Embryonic facial prominence (tissue), 1 donor: Measurements from ENCODE around the gene P4HB.
A peak's percentile ranks its signal among the peaks of the same experiment; 100 is the strongest.
"Not testable (repeated sequence)": the region's sequence is repeated elsewhere in the genome, so short reads cannot be mapped to it uniquely, and the experiment has no call there.

Experiments used
- DNase-seq: peaks from one replicate; pipeline ENCODE4 v3.0.0-alpha.2; 2016; ENCODE audit errors: extremely low spot score

Gene P4HB

DNA sequence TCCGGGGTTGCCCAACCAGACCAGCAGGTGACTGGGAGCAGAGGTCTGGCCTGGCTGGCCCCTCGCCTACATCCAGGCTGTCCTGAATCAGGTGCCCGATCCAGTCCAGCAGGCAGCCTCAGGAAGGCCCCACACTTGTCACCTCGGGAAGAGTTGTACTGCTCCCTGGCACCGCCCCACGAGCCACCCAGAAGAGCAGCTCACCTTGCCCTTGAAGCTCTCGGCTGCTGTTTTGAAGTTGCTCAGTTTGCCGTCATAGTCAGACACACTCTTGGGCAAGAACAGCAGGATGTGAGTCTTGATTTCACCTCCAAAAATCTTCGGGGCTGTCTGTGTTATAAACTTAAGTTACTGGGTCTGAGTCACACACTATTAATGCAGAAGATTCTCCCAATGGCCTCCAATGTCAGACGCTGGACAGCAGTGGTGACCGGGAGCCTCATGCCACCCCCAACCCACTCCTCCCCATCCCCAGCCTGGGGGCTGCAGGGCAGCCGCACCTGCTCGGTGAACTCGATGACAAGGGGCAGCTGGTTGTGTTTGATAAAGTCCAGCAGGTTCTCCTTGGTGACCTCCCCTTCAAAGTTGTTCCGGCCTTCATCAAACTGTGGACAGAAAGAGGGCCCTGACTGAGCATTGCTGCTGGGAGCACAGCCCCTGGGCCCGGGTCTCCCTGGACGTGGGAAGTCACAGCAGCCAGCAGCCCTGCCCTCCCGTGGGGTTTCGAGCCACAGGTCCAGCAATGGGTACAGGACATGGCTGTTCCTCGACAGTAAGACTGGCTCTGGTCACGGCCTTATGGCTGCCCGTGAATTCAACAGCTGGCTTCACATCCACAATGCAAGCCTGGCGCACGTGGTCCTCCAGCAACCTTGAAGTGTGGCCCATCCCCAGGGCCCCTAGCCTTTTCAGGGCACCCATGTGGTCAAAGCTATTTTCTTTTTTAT is 13.3 kb downstream of the P4HB start:
- no peak for DNase-seq

DNA sequence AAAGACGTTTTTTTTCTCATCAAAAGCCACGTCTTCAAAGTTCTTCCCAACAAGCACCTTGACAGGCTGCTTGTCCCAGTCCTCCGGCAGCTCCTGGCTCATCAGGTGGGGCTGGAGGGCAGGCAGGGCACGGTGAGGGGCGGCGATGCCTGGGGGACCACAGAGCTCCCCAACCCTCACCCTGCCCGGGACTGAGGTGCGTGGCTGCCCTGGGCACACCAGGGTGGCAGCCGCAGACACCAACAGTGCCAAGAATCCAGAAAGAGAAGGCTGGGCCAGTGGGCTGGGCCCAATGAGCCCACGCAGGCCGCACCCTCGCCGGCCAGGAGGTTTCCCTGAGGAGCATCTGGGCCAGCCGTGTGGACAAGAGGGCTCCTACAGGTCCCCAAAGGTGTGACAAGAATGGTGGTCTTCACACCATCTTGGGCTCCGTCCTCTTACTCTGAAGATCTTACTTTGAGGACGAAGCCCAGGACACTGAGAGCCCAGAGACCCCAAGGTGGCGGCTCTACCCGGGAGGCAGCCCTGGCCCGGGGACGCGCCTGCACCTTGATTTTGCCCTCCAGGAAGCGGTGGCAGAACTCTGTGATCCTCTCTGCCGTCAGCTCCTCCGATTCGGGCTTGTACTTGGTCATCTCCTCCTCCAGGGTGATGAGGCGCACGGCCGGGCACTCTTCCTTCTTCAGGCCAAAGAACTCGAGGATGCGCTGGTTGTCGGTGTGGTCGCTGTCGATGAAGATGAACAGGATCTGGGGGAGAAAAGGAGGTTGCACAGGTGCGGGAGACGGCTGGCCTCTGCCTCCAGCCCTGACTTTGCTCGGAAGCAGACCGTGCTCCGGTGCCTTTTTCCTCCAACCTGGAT is 14.2 kb downstream of the P4HB start:
- no peak for DNase-seq

DNA sequence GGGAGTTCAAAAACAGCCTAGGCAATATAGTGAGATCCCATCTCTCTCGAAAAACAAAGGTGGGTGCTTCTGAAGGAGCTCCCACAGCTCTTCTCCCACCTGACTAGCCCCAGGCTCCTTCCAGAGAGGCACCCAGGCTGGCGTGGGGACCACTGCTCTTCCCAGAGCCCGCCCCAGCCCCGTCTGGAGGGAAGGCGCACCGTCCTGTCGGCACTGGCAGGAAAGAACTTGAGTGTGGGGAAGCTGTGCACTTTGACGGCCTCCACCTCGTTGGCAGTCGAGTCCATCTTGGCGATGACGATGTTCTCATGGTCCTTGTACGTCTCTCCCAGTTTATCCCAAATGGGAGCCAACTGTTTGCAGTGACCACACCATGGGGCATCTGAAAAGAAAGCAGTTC is 15.0 kb downstream of the P4HB start:
- DNase-seq, result no peak

DNA sequence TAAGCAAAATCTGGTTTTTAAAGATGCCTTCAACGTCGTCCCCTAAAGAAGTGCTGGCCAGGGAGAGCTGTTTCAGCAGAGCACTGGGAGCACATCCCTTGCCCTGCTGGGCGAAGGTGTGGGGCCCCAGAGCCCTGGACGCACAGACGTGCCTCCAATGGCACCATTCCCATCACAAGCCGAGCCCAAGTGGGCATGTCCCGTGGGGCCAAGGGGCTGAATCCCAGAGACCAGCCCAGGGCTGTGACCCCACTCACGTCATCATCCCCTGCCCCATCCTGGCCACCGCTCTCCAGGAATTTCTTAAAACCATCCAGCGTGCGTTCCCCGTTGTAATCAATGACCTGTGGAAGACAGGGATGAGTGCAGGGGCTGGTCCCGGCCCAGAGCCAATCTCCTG is 15.4 kb downstream of the P4HB start:
- no peak for DNase-seq

DNA sequence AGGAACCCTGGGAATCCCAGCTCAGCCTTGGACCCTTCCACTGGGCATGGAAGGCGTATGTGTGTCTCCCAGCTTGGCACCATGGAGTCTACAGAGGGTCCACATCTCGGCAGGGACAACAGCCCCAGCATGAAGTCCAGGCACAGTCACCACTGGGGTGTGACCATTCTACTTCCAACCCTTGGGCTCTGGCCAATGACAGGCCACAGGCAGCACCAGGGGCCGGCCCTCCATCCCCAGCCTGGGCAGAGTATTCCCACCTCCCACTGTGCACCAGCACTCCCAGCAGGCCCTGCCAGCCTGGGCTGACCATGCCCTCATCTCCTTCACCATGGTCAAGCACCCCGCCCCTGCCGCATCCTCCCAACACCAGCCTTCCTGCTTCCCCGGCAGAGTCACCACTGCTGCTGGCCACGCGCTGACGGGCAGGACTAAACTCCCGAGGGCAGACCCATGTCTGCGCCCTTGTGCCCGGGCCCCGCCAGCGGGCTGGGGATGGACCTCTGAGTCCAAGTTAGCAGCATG is 15.9 kb downstream of the P4HB start:
- no peak for DNase-seq

DNA sequence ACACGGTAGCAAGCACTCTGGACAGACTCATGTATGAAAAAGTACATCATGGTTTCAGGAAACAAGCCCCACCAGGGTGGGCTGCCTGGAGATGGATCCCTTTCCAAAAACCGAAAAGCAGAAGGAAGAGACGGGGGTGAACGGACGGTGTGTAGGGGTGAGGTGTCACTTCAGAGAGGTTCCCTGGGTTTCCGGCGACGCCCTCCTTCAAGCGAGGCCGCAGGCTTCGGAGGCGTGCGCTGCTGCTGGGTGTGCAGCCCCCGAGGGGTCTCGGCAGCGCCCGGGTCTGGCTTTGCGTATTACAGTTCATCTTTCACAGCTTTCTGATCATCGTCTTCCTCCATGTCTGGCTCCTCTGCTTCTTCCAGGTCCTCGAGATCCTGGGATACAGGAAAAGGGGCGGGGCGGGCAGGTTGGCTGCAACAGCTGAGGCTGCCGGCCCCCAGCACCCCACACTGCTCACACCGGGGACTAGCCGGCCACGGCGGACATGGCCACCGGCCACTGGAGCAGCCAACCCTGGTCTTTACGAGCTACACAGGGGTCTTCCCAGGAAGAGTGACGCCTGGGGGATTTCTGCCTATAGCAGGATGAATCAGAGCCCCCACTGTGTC is 16.5 kb downstream of the P4HB start:
- DNase-seq, result no peak

DNA sequence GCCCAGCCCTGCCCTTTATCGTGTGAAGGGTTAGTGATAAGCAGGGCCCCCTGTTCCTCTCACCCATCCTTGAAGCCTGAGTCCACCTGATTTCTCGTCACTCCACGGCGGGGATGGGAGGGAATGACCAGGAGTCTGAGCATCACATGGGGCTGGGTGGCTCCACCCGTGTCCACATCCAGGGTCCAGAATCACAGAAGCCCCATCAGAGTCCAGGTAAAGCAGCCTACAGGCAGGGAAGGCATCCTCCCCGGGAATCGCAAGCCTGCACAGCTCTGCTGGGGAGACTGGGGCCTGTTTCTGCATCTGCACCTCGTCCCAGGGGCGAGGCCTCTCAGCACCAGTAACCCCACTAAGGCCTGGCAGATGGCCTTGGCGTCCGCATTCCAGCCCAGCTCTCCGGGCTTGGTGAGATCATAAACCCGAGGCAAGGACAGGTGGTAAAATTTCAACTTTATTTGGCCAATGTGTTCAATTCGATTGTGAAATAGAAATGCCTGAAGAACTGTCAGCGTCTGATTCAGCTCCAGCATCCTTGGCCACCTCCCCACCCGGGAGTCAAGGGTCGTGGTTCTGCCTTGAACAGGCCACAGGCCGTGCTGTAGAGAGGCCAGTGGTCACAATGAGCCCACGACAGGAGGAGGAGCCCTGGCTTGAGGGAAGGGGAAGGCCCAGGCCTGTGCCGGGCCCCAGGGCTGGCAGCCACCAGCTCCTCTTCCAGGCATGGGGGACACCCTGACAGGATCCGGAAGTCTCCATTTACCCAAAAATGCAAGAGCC is 17.4 kb downstream of the P4HB start:
- DNase-seq, result no peak

DNA sequence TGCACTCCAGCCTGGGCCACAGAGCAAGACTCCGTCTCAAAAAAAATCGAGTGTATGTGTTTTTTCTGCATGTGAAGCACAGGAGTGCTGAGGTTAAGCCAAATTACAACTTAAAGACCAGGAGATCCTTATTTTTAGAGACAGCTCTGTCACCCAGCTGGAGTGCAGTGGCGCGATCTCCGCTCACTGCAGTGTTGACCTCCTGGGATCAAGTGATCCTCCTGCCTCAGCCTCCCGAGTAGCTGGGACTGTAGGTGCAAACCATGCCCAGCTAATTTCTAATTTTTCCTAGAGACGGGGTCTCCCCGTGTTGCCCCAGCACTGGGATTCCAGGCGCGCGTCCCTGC is 18.0 kb downstream of the P4HB start:
- no peak for DNase-seq

DNA sequence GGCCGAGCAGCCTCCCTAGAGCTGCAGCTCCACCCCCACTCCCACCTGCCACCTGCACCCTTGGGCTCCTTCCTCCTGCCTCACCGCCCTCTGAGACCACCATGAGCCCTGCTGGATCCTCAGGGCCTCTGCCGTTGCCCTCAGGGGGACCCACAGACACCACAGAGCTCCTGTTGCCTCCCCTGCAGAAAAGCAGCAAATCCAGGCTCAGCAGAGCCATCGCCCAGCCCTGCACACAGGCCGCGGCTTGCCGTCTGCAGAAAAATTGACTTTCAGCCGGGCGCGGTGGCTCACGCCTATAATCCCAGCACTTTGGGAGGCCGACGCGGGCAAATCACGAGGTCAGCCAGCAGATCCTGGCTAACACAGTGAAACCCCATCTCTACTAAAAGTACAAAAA is 18.5 kb downstream of the P4HB start:
- no peak for DNase-seq

DNA sequence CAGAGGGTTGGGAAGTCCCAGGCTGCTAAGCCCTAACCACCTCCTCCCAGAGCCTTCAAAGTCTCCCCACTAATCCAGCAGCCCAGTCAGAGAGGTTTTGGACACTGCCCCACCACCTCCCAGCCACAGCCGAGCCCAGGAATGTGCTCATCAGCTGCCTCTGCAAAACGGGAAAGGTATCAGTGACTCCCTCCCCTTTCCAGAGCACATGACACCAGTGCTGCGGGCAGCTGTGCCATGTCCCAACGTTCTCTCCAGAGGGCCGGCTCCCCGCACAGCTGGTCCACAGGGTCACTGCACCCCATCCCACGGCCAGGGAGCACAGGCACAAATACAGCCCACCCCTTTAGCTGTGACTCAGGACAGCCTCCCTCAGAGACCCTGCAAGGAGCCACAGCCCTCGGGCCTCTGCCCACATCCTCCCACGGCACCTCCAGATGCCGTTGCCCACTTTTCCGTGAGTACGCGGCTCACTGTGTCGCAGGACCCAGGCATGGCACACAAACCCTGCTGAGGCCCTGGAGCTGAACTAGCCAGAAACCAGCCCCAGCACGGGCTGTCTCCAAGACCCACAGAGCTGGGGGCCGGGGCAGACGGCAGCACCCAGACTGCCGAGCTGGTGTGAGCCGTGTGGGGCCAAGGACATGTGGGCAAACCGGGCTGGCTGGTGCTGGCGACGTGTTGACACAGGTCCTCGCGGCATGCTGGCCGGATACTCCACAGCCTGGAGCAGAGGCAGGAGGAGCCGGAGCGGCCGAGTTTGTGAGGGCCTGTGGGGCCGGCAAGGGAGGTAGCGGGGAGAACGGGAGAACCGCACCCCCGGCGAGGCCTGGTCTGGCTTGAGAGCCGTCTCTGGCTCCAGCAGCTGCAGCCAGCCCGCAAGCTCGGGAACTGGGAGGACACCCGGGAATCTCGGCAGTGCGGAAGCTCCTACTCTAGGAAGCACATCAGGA is 19.2 kb downstream of the P4HB start:
- DNase-seq, result no peak

DNA sequence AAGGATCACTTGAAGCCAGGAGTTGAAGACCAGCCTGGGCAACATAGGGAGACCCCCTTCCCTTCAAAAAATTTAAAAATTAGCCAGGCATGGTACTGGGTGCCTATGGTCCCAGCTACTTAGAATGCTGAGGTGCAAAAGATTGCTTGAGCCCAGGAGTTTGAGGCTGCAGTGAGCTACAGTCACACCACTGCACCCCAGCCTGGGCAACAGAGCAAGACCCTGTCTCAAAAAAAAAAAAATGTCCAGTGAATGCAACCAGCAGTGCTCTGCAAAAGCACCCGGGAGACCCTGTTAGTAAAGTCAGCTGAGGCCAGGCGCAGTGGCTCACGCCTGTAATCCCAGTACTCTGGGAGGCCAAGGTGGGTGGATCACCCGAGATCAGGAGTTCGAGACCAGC is 20.3 kb downstream of the P4HB start:
- not testable (repeated sequence) for DNase-seq

DNA sequence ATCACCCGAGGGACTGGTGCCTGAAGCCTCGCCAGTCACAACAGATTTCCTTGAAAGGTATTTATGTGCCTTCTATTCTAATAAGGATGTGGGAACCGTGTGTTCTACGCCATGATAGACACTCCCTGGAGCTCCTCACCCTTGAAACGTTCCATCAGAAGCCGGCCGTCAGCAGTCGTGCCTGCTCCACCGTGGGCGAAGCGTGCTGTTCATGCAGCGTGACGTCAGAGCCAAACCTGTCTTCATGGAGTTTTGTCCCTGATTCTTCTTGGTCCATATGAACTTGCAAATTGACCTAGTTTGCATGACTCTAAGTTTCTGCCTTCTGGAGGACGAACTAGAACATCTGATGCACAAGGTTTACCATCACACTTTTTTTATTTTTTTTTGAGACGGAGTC is 21.0 kb downstream of the P4HB start:
- no peak for DNase-seq

DNA sequence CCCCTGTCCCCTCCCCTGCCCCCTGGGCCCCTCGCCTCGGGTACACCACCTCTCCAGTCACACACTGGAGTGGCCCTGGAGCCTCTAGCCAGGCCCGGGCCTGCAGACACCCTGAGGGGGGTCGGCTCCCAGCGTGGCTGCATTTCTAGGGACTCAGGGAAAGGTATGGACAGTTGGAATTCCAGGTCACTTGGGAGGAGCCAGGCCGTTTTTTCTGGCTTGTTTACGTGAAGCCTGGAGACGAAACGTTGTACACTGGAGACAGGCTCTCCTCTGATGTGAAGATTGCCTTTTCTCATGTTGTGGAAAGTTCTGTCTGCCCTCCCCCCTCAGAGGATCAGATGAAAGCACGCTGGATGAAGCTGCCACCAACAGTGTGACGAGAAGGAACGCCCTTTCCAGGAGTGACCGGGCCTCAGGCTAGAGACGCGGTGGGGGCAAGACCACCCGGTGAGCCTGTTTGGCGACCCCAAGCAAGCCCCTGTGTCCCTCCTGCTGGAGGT is 21.5 kb downstream of the P4HB start:
- no peak for DNase-seq

DNA sequence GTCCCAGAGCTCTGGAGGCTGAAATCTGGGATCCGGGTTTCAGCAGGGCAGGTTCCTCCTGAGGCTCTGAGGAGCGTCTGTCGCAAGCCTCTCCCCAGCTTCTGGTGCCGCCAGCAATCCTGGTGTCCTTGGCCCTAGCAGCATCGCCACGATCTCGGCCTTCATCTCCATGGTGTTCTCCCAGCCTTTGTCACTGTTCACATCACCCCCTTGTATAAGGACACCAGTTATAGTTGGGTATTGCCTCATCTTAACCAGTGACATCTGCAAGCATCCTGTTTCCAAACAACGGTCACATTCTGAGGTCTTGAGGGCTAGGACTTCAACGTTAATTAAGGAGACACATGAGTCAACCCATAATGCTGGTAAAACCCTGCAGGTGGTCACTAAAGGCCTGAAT is 22.7 kb downstream of the P4HB start:
- no peak for DNase-seq

DNA sequence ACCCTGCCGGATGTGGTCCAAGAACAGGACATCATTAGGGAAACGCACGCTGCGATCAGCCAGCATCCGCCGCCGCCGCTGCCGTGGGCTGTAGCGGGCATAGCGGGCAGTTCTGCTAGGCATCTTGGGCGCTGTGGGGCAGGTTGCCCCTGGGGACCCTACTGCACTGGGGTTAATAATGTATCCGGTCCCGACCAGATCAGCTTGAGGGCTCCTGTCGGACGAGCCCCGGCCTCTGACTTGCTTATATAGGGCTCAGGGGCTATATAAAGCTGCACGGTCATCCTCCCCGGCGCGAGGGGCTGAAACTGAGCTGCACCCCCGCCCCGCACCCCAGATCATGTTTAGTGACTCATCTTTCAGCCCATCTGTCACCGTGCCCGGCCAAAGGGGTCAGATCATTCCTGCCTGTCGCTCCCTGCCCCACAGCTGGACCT is 25.5 kb downstream of the P4HB start, which contains the start of gene PPP1R27:
PPP1R27 (minus strand) TSS at position 220 of the 437 bp plus-strand sequence; CDS start at position 123, 97 bp downstream.
- no peak for DNase-seq

DNA sequence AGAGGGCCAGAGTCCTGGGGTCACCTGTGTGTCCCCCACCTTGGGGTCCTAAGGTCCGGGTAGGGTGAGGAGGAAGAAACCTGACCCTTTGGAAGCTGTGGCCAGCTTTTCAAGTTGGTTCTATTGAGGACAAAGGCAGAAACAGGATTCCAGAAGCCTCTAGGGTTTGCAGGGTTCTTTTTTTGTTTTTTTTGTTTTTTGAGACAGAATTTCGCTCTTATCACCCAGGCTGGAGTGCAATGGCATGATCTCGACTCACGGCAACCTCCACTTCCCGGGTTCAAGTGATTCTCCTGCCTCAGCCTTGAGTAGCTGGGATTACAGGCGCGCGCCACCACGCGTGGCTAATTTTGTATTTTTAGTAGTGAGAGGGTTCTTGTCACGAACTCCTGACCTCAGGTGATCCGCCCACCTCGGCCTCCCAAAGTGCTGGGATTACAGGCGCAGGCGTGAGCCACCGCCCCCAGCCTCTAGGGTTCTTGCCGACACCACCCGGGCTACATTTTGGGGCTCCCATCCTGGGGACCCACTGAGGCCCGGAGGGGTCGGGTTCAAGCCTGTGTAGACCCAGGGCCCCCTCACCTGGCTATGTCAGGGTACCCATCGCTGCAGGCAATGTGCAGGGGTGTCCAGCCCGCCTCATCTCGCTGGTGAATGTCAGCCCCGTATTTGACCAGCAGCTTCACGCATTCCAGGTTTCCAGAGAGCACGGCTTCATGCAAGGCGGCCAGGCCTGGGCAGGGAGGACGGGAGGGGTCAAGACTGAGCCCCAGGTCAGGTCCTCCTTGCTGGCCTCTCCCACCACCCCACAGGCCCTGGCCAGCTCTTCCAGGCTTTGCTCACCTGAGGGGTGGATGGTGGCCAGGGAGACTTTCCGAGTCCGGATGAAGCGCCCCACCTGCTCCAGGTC is 26.2 kb downstream of the P4HB start:
- DNase-seq, result no peak

DNA sequence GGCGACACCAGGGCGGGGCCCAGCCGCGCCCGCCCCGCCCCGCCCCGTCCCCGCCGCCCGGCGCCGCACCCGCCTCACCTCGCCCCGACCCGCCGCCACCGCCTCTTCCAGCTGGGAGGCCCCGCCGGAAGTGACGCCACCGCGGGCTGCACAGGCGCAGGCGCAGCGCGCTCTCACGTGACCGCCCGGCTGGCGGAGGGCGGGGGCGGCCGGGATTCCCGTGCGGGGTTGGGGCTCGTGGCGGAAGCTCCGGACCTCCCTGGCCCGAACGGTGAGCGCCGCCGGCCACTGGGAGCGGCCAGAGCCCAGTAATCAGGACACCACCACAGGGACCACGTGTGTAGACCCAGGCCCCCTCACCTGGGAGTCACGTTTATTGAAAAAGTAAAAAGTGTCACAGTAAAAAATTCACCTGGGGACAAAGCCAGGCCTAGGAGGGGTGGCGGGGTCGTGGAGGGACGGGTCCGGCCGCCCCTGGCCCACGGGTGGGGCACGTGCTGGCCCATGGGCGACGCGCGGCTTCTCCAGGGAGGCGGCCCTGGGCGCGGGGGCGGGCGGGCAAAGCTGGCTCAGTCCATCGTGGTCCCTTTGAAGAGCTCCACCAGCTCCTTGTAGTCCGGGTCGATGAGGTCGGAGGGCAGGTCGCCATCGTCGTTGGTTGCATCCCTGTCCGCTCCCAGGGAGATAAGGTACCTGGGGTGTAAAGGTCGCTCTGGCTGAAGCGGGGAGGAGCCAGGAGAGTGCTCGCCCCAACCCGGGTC is 27.0 kb downstream of the P4HB start, which contains the start of gene MCRIP1:
MCRIP1 (minus strand) TSS at position 132 of the 761 bp plus-strand sequence. CDS start 8,785 bp downstream, outside the sequence.
- peak; percentile 77 for DNase-seq
